Fibroblast of villous mesenchyme (primary cell): ENCODE results near the gene ZBP1. TPM values are rescaled to one million over a fixed set of nuclear protein-coding genes. Genes with fewer than 3 reads are reported as not detected.
A peak's percentile ranks its signal among the peaks of the same experiment; 100 is the strongest.

ENCODE experiments used
- DNase-seq: peaks from one replicate; pipeline ENCODE4 v3.0.0-alpha.2; 2010; ENCODE audit warnings: low read depth
- H3K4me3 ChIP-seq: 2 replicates; pipeline ENCODE4 v1.5.1; 2011; ENCODE audit warnings: low read depth, mild to moderate bottlenecking, low read length
- total RNA-seq: library from RNA; depleted of rRNA; stranded (reverse); fragments of >200 nt; gene quantifications from 2 replicates; pipeline ENCODE4 v1.2.3, GENCODE V29; 2012
- TF ChIP-seq, protein P1 (sequence below): IDR thresholded peaks from 2 replicates; pipeline ENCODE4 v1.5.1; 2012; ENCODE audit warnings: low read depth, mild to moderate bottlenecking, low read length; ENCODE audit not compliant: insufficient read depth

Gene ZBP1
- total RNA-seq, 1 donor = not detected

- TF ChIP-seq, protein P1, sequence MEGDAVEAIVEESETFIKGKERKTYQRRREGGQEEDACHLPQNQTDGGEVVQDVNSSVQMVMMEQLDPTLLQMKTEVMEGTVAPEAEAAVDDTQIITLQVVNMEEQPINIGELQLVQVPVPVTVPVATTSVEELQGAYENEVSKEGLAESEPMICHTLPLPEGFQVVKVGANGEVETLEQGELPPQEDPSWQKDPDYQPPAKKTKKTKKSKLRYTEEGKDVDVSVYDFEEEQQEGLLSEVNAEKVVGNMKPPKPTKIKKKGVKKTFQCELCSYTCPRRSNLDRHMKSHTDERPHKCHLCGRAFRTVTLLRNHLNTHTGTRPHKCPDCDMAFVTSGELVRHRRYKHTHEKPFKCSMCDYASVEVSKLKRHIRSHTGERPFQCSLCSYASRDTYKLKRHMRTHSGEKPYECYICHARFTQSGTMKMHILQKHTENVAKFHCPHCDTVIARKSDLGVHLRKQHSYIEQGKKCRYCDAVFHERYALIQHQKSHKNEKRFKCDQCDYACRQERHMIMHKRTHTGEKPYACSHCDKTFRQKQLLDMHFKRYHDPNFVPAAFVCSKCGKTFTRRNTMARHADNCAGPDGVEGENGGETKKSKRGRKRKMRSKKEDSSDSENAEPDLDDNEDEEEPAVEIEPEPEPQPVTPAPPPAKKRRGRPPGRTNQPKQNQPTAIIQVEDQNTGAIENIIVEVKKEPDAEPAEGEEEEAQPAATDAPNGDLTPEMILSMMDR = no peak
- no peak overlapping the region for H3K4me3 ChIP-seq
- no peak for DNase-seq
Measured at GRCh38 chr20:57561356-57562279, 58.6 kb downstream of the ZBP1 start.

- peak; percentile 24 for DNase-seq
- TF ChIP-seq, protein P1 = no peak
- H3K4me3 ChIP-seq = no peak within 1 kb of the TSS
Measured at GRCh38 chr20:57560554-57561355, 59.5 kb downstream of the ZBP1 start, which contains the start of gene PCK1. TSS of gene PCK1 (plus strand) at chr20:57561110. CDS start at chr20:57561412, 302 bp downstream.

GRCh38 chr20:57559658-57560553 is 60.3 kb downstream of the ZBP1 start:
- no peak overlapping the region for H3K4me3 ChIP-seq
- TF ChIP-seq, protein P1 = no peak
- no peak for DNase-seq

- TF ChIP-seq, protein P1 = no peak
- DNase-seq = no peak
- H3K4me3 ChIP-seq = no peak overlapping the region
Measured at GRCh38 chr20:57559289-57559634, 61.0 kb downstream of the ZBP1 start.

DNA sequence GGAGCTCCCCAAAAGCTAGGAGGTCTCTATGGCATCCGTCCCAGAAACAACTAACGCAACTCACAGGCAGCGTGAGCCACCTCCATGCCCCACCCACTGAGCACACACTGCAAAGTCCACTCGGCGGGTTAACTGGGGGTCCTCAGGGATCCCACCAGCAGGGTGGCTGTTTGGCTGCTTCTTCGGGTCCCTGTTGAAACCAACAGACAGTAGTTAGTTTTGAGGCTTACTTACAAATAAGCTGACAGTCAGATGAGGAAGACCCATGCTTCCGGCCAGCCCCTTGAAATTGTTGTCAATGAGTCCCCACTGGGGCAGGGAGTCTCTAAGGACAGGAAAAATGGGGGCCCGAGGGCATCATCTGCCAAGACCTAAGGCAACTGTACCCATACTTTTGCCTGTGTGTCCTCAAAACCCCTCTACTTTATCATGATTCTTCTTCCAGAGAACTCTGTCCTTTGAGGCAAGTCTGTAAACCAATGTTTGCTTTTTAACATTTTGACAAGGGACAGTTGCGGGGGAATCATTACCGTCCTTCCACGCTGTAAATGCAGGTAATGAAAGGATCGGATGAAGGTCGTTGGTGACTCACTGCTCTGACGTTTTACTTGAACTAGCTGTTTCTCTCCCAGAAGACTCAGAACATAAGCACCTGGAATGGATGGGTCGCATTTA is 61.5 kb downstream of the ZBP1 start:
- no peak overlapping the region for H3K4me3 ChIP-seq
- TF ChIP-seq, protein P1 = no peak
- DNase-seq = no peak
